HepG2 (cell line): ENCODE measurements around the gene TTC23. TPM values are rescaled to one million over a fixed set of nuclear protein-coding genes. Genes with fewer than 3 reads are reported as not detected.

Source experiments
- ATAC-seq: fragments of 200-7000 bp; cut with Tn5 transposase; 3 replicates; pipeline ENCODE4 v1.9.1; 2020; ENCODE audit warnings: mild to moderate bottlenecking, moderate library complexity
- BruUV-seq: library from RNA; stranded (reverse); fragments of 400-500 nt; replicated peaks from 2 replicates; lab custom pipeline; 2021; lab: Mats Ljungman, UMichigan
- CTCF ChIA-PET: fragments of 300-600 bp; formaldehyde crosslinking; extraction: SDS; loops from one replicate; lab custom pipeline; 2021; ENCODE audit warnings: low total read pairs, inconsistent platforms, low intra/inter-chr PET ratio; lab: Yijun Ruan, JAX
- POLR2A ChIA-PET: fragments of 350-600 bp; sonication (Branson Sonifier 250); formaldehyde crosslinking; loops from one replicate; lab custom pipeline; 2020; ENCODE audit warnings: antibody characterized with exemption, inconsistent platforms; lab: Yijun Ruan, JAX
- DNase-seq: peaks from one replicate; pipeline ENCODE4 v3.0.0-alpha.2; 2015; ENCODE audit warnings: low spot score
- FAIRE-seq: peaks from 3 replicates; lab custom pipeline; 2011; peaks lifted over from hg19 to GRCh38; lab: Jason Lieb, UNC
- H2AFZ ChIP-seq: one replicate; pipeline ENCODE4 v1.6.1; 2011; ENCODE audit warnings: low read length, inconsistent platforms
- H3K27ac ChIP-seq: fragments of 300-600 bp; 3 replicates; pipeline ENCODE4 v1.8.0; 2011; ENCODE audit warnings: mixed run types, mild to moderate bottlenecking, mixed read lengths, low read length, inconsistent platforms; ENCODE audit not compliant: insufficient read depth; ENCODE audit errors: extremely low read length
- H3K27me3 ChIP-seq, 2 experiments: fragments of 200-600 bp in 1 of 2; 2 replicates in 1 of 2; 3 replicates in 1 of 2; pipeline versions ENCODE4 v1.6.0 to v1.8.0; 2011; ENCODE audit warnings: low read length in 2 of 2, mild to moderate bottlenecking in 2 of 2, moderate library complexity in 2 of 2, inconsistent platforms in 1 of 2; ENCODE audit not compliant: insufficient read depth in 2 of 2, control insufficient read depth in 1 of 2
- H3K36me3 ChIP-seq, 2 experiments: fragments of 200-600 bp in 1 of 2; replicated peaks in 1 of 2; 2 replicates in 1 of 2; 3 replicates in 1 of 2; pipeline versions ENCODE4 v1.5.1 to v1.8.0; 2011; ENCODE audit warnings: low read length in 2 of 2, inconsistent platforms in 1 of 2; ENCODE audit not compliant: insufficient read depth in 2 of 2, control insufficient read depth in 1 of 2
- H3K4me1 ChIP-seq: 2 replicates; pipeline ENCODE4 v1.5.1; 2012; ENCODE audit warnings: low read length, inconsistent platforms; ENCODE audit not compliant: insufficient read depth
- H3K4me2 ChIP-seq: 2 replicates; pipeline ENCODE4 v1.6.0; 2011; ENCODE audit warnings: low read depth, low read length, inconsistent platforms
- H3K4me3 ChIP-seq, 3 experiments: fragments of 200-600 bp in 1 of 3; sonication (generic), shearing (Covaris generic) in 1 of 3; replicated peaks in 1 of 3; 2 replicates each; pipeline ENCODE4 v1.5.1; 2011 to 2016; ENCODE audit warnings: low read length in 3 of 3, inconsistent platforms in 2 of 3, low read depth in 2 of 3, mild to moderate bottlenecking in 2 of 3, control low read depth in 1 of 3, mixed read lengths in 1 of 3; ENCODE audit not compliant: insufficient read depth in 1 of 3
- H3K79me2 ChIP-seq: one replicate; pipeline ENCODE4 v1.6.1; 2011; ENCODE audit warnings: low read length, inconsistent platforms; ENCODE audit not compliant: insufficient read depth
- H3K9ac ChIP-seq: 2 replicates; pipeline ENCODE4 v1.6.0; 2011; ENCODE audit warnings: mild to moderate bottlenecking, low read depth, low read length, inconsistent platforms; ENCODE audit not compliant: insufficient read depth
- H3K9me3 ChIP-seq: 2 replicates; pipeline ENCODE4 v1.5.1; 2012; ENCODE audit warnings: mild to moderate bottlenecking, low read length
- H4K20me1 ChIP-seq: 2 replicates; pipeline ENCODE4 v1.6.0; 2011; ENCODE audit warnings: inconsistent platforms, mild to moderate bottlenecking, low read length, moderate library complexity; ENCODE audit not compliant: insufficient read depth
- ATF7 ChIP-seq, 2 experiments: fragments of 450-650 bp in 1 of 2; sonication (generic) in 1 of 2; formaldehyde crosslinking in 1 of 2; IDR thresholded peaks; 2 replicates each; pipeline versions ENCODE4 v1.4.0 to v1.6.1; 2016 to 2020; ENCODE audit warnings: antibody characterized with exemption in 1 of 2, mild to moderate bottlenecking in 1 of 2, missing genetic modification reagents in 1 of 2
- DPF2 ChIP-seq: sonication (generic); formaldehyde crosslinking; IDR thresholded peaks from 2 replicates; pipeline ENCODE4 v1.4.0; 2020; ENCODE audit warnings: mild to moderate bottlenecking, low read depth, missing genetic modification reagents, borderline replicate concordance
- ELF3 ChIP-seq: IDR thresholded peaks from 2 replicates; pipeline ENCODE4 v1.6.1; 2016; ENCODE audit warnings: missing genetic modification reagents, missing compliant biosample characterization
- FOXP1 ChIP-seq, 2 experiments: fragments of 450-650 bp in 1 of 2; IDR thresholded peaks; 2 replicates each; pipeline ENCODE4 v1.6.1; 2017 to 2018; ENCODE audit warnings: antibody characterized with exemption in 1 of 2
- GLI4 ChIP-seq: sonication (generic); formaldehyde crosslinking; IDR thresholded peaks from 2 replicates; pipeline ENCODE4 v1.5.1; 2020; ENCODE audit warnings: missing genetic modification reagents, mild to moderate bottlenecking, moderate library complexity, borderline replicate concordance
- HMG20A ChIP-seq: IDR thresholded peaks from 2 replicates; pipeline ENCODE4 v1.6.1; 2016; ENCODE audit warnings: borderline replicate concordance
- NONO ChIP-seq, 2 experiments: fragments of 450-650 bp in 1 of 2; sonication (generic) in 1 of 2; formaldehyde crosslinking in 1 of 2; IDR thresholded peaks in 1 of 2; conservative IDR thresholded peaks in 1 of 2; 2 replicates each; pipeline versions ENCODE4 v1.6.1 to v1.8.0; 2017 to 2022; ENCODE audit warnings: mild to moderate bottlenecking in 1 of 2, missing genetic modification reagents in 1 of 2, moderate library complexity in 1 of 2
- SOX5 ChIP-seq: IDR thresholded peaks from 2 replicates; pipeline ENCODE4 v1.6.1; 2016; ENCODE audit warnings: borderline replicate concordance
- ZNF12 ChIP-seq: sonication (generic); formaldehyde crosslinking; IDR thresholded peaks from 2 replicates; pipeline ENCODE4 v1.5.0; 2020; ENCODE audit warnings: missing genetic modification reagents
- ZNF777 ChIP-seq: sonication (generic); formaldehyde crosslinking; IDR thresholded peaks from 2 replicates; pipeline ENCODE4 v1.4.0; 2020; ENCODE audit warnings: missing genetic modification reagents
- ZSCAN25 ChIP-seq: sonication (generic); formaldehyde crosslinking; IDR thresholded peaks from 2 replicates; pipeline ENCODE4 v1.8.0; 2022; ENCODE audit warnings: mild to moderate bottlenecking, missing genetic modification reagents
- WGBS: methylation state at CpG from one replicate; pipeline ENCODE4 v1.1.6; 2017; ENCODE audit warnings: low lambda C conversion rate; 5-methylcytosine and 5-hydroxymethylcytosine counted together
- in situ Hi-C: cut with HindIII; loops from 2 replicates; pipeline ENCODE4 v1.10.0; 2017; ENCODE audit warnings: low pct_unique_long_range_greater_than_20kb; ENCODE audit not compliant: extremely low pct_ligation_motif_present
- intact Hi-C: fragments of 100-400 bp; cut with micrococcal nuclease; formaldehyde crosslinking; loops from one replicate; pipeline ENCODE4 v1.10.0; 2022; ENCODE audit not compliant: unreplicated experiment
- polyA plus RNA-seq, 8 experiments: library from polyadenylated mRNA; depleted of rRNA in 3 of 8; stranded (reverse) in 7 of 8; unstranded in 1 of 8; fragments of >200 nt; fragmentation: Illumina TruSeq in 4 of 8; extraction: Trizol in 4 of 8; gene quantifications; 2 replicates each; pipeline versions ENCODE4 v1.2.1 to v1.2.3, GENCODE V29; 2011 to 2016; ENCODE audit warnings: low read depth in 4 of 8, missing spikeins in 1 of 8, mixed read lengths in 1 of 8; ENCODE audit not compliant: insufficient read depth in 1 of 8
- total RNA-seq, 5 experiments: library from RNA; depleted of rRNA; stranded (reverse); fragments of >200 nt; fragmentation: Illumina TruSeq; extraction: Trizol; gene quantifications; 2 replicates each; pipeline ENCODE4 v1.2.3, GENCODE V29; 2016; ENCODE audit warnings: low read depth in 1 of 5
- TF ChIP-seq, protein P1 (sequence below): sonication (generic); formaldehyde crosslinking; IDR thresholded peaks from 2 replicates; pipeline ENCODE4 v1.9.0; 2021; ENCODE audit warnings: mild to moderate bottlenecking, missing genetic modification reagents
- TF ChIP-seq, protein P2 (sequence below): sonication (generic); formaldehyde crosslinking; IDR thresholded peaks from 2 replicates; pipeline ENCODE4 v1.4.0; 2020; ENCODE audit warnings: missing genetic modification reagents

TTC23 gene
- total and polyA plus RNA-seq, 2 of the 13 experiments (the other 11 are each of a cell fraction or from before 2014, with no cell fraction given), result 1.6 to 11.7 TPM

DNA sequence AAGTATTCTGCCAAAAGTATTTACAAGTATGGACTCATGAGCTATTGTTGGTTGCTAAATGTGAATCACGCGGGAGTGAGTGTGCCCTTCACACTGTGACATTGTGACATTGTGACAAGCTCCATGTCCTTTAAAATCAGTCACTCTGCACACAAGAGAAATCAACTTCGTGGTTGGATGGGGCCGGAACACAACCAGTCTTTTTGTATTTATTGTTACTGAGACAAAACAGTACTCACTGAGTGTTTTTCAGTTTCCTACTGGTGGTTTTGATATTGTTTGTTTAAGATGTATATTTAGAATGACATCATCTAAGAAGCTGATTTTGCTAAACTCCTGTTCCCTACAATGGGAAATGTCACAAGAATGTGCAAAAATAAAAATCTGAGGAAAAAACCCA, 114.2 kb downstream of the TTC23 start:
- ChIA-PET CTCF (no interaction called here), POLR2A (interaction anchor here (1.3 to 2.0 kb wide), 2 partner anchors 8 to 30 kb away, joined by 5 to 6 read pairs; no protein-coding TSS in a partner anchor)
- ATAC-seq (no peak), FAIRE-seq (no peak), DNase-seq (peak; percentile 61)
- BruUV-seq, result no TSS peak
- no peak overlapping the region for H3K27ac ChIP-seq
- H3K9me3 ChIP-seq, result no peaks in the 10 kb centered on the region
- peaks cover 0 to 15% of the 10 kb centered on the region in 2 experiments; a peak in 3 of 5 replicates for H3K36me3 ChIP-seq
- no peaks in the 10 kb centered on the region for H3K79me2 ChIP-seq
- no peak for TF ChIP-seq GLI4 (CRISPR knock-in tag)
- no peak for TF ChIP-seq DPF2
- TF ChIP-seq FOXP1 (IDR thresholded peaks at IDR 0.05), result no peak
- TF ChIP-seq FOXP1 (CRISPR knock-in tag; IDR thresholded peaks at IDR 0.05), result 0 out of 2 replicates have a peak, but pooled peaks have one; percentile 10
- peak; percentile 80 for TF ChIP-seq ATF7 (IDR thresholded peaks at IDR 0.05)
- TF ChIP-seq ATF7 (CRISPR knock-in tag; IDR thresholded peaks at IDR 0.05), result no peak
- no peak for TF ChIP-seq ZNF12 (CRISPR knock-in tag)
- no peak for TF ChIP-seq ZNF777 (CRISPR knock-in tag)
- no peak for TF ChIP-seq ZSCAN25 (CRISPR knock-in tag)
- TF ChIP-seq NONO (IDR thresholded peaks at IDR 0.05), result no peak
- TF ChIP-seq NONO (CRISPR knock-in tag; conservative IDR thresholded peaks at IDR 0.05), result no peak
- peak; percentile 27; the same call in 1 of the 2 replicates for TF ChIP-seq SOX5 (CRISPR knock-in tag)
- TF ChIP-seq ELF3, result no peak
- peak; percentile 18; the same call in 1 of the 2 replicates for TF ChIP-seq HMG20A (CRISPR knock-in tag)
- TF ChIP-seq, protein P1, sequence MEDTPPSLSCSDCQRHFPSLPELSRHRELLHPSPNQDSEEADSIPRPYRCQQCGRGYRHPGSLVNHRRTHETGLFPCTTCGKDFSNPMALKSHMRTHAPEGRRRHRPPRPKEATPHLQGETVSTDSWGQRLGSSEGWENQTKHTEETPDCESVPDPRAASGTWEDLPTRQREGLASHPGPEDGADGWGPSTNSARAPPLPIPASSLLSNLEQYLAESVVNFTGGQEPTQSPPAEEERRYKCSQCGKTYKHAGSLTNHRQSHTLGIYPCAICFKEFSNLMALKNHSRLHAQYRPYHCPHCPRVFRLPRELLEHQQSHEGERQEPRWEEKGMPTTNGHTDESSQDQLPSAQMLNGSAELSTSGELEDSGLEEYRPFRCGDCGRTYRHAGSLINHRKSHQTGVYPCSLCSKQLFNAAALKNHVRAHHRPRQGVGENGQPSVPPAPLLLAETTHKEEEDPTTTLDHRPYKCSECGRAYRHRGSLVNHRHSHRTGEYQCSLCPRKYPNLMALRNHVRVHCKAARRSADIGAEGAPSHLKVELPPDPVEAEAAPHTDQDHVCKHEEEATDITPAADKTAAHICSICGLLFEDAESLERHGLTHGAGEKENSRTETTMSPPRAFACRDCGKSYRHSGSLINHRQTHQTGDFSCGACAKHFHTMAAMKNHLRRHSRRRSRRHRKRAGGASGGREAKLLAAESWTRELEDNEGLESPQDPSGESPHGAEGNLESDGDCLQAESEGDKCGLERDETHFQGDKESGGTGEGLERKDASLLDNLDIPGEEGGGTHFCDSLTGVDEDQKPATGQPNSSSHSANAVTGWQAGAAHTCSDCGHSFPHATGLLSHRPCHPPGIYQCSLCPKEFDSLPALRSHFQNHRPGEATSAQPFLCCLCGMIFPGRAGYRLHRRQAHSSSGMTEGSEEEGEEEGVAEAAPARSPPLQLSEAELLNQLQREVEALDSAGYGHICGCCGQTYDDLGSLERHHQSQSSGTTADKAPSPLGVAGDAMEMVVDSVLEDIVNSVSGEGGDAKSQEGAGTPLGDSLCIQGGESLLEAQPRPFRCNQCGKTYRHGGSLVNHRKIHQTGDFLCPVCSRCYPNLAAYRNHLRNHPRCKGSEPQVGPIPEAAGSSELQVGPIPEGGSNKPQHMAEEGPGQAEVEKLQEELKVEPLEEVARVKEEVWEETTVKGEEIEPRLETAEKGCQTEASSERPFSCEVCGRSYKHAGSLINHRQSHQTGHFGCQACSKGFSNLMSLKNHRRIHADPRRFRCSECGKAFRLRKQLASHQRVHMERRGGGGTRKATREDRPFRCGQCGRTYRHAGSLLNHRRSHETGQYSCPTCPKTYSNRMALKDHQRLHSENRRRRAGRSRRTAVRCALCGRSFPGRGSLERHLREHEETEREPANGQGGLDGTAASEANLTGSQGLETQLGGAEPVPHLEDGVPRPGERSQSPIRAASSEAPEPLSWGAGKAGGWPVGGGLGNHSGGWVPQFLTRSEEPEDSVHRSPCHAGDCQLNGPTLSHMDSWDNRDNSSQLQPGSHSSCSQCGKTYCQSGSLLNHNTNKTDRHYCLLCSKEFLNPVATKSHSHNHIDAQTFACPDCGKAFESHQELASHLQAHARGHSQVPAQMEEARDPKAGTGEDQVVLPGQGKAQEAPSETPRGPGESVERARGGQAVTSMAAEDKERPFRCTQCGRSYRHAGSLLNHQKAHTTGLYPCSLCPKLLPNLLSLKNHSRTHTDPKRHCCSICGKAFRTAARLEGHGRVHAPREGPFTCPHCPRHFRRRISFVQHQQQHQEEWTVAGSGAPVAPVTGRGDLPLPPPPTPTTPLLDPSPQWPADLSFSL, result 0 out of 2 replicates have a peak, but pooled peaks have one; percentile 29
- TF ChIP-seq, protein P2, sequence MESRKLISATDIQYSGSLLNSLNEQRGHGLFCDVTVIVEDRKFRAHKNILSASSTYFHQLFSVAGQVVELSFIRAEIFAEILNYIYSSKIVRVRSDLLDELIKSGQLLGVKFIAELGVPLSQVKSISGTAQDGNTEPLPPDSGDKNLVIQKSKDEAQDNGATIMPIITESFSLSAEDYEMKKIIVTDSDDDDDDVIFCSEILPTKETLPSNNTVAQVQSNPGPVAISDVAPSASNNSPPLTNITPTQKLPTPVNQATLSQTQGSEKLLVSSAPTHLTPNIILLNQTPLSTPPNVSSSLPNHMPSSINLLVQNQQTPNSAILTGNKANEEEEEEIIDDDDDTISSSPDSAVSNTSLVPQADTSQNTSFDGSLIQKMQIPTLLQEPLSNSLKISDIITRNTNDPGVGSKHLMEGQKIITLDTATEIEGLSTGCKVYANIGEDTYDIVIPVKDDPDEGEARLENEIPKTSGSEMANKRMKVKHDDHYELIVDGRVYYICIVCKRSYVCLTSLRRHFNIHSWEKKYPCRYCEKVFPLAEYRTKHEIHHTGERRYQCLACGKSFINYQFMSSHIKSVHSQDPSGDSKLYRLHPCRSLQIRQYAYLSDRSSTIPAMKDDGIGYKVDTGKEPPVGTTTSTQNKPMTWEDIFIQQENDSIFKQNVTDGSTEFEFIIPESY (CRISPR knock-in tag), result peak; percentile 91
- TF ChIP-seq, all 625 proteins: peak for 6
- Histone ChIP-seq H3K4me2 (no peak overlapping the region), H3K4me1 (peaks cover 47% of the 10 kb centered on the region), H3K27me3 (no peaks in the 10 kb centered on the region), H4K20me1 (no peaks in the 10 kb centered on the region), H2AFZ (no peak overlapping the region), H3K4me3 (no peak overlapping the region), H3K9ac (no peak overlapping the region)
- in situ Hi-C loops, result no loop called here
- 59% methylated on average over 4 of the region's 4 CpGs for whole genome bisulfite sequencing
- intact Hi-C loops, result no loop called here
